ENCODE measurements around the gene RAB11FIP4.

DNA sequence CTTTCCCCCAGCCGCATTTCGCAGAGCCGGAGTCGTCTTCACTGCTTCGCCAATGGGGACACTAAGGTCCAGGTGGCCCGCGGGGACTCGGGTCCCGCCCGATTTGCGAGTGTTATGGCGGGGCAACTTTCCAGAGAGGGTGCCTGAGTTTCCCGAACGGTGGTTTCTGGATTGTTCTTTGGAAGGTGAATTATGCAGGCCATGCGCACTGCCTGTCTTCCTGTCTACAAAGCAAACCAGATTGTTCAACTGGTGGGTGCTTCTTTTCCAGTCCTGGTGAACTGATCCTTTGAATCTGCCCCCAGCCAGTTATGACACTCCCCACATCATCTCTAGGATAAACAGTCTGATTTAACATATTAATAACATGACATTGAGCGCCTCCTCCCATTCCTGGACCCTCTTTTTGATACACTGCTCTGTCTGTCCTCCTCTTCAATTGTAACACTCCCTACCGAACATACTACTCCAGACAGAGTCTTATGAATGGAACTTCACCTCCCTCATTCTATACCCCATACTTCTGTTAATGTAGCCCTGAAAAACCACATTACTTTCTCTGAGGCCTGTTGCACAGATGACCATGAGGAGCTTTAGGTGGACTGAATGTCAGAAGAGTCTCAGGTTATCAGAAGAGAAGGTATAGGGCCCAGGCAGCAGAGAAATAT, 159.0 kb downstream of the RAB11FIP4 start:
- TF ChIP-seq, protein P1, sequence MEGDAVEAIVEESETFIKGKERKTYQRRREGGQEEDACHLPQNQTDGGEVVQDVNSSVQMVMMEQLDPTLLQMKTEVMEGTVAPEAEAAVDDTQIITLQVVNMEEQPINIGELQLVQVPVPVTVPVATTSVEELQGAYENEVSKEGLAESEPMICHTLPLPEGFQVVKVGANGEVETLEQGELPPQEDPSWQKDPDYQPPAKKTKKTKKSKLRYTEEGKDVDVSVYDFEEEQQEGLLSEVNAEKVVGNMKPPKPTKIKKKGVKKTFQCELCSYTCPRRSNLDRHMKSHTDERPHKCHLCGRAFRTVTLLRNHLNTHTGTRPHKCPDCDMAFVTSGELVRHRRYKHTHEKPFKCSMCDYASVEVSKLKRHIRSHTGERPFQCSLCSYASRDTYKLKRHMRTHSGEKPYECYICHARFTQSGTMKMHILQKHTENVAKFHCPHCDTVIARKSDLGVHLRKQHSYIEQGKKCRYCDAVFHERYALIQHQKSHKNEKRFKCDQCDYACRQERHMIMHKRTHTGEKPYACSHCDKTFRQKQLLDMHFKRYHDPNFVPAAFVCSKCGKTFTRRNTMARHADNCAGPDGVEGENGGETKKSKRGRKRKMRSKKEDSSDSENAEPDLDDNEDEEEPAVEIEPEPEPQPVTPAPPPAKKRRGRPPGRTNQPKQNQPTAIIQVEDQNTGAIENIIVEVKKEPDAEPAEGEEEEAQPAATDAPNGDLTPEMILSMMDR (IDR thresholded peaks at IDR 0.05; ENCODE audit: insufficient read depth, low read length) = no peak
- TF ChIP-seq SPI1 (IDR thresholded peaks at IDR 0.05; ENCODE audit: borderline replicate concordance, low read depth) = no peak
- TF ChIP-seq POLR2AphosphoS5 (IDR thresholded peaks at IDR 0.05; ENCODE audit: low read depth) = no peak
